A549 (cell line): ENCODE data around the gene GPR15LG.

Experiments used
- CHD2 ChIP-seq: fragments of 150-350 bp; IDR thresholded peaks from 2 replicates; pipeline ENCODE4 v1.6.1; 2014; ENCODE audit warnings: low read length; ENCODE audit not compliant: partially characterized antibody
- EHMT2 ChIP-seq: fragments of 200-600 bp; sonication (generic); IDR thresholded peaks from 2 replicates; pipeline ENCODE4 v1.6.1; 2016; ENCODE audit warnings: antibody characterized with exemption, low read depth, mild to moderate bottlenecking, moderate library complexity
- NR3C1 ChIP-seq: fragments of >200 bp; sonication (Bioruptor Twin); formaldehyde crosslinking; IDR thresholded peaks from 3 replicates; pipeline ENCODE4 v1.6.1; 2017
- POLR2A ChIP-seq: IDR thresholded peaks from 2 replicates; pipeline ENCODE4 v1.6.1; 2012; ENCODE audit warnings: mild to moderate bottlenecking, low read length
- RAD21 ChIP-seq, 2 experiments: fragments of >200 bp in 1 of 2; sonication (Bioruptor Twin) in 1 of 2; formaldehyde crosslinking in 1 of 2; IDR thresholded peaks in 1 of 2; conservative IDR thresholded peaks in 1 of 2; 2 replicates in 1 of 2; 3 replicates in 1 of 2; pipeline ENCODE4 v1.6.1; 2012 to 2018; ENCODE audit warnings: inconsistent platforms in 1 of 2
- RNF2 ChIP-seq: fragments of 200-600 bp; sonication (generic); IDR thresholded peaks from 2 replicates; pipeline ENCODE4 v1.6.1; 2016; ENCODE audit warnings: low read depth, mild to moderate bottlenecking, antibody characterized with exemption, moderate library complexity, borderline replicate concordance
- ZFP36 ChIP-seq: fragments of 450-650 bp; IDR thresholded peaks from 2 replicates; pipeline ENCODE4 v1.6.1; 2014; ENCODE audit warnings: borderline replicate concordance; ENCODE audit not compliant: partially characterized antibody
- TF ChIP-seq, protein P1 (sequence below): fragments of >200 bp; sonication (Bioruptor Twin); formaldehyde crosslinking; IDR thresholded peaks from 3 replicates; pipeline ENCODE4 v1.5.1; 2016
- TF ChIP-seq, protein P2 (sequence below): IDR thresholded peaks from 2 replicates; pipeline ENCODE4 v1.6.1; 2012
- TF ChIP-seq, protein P3 (sequence below): IDR thresholded peaks from 2 replicates; pipeline ENCODE4 v1.6.1; 2012
- TF ChIP-seq, protein P4 (sequence below): fragments of 200-600 bp; sonication (generic); IDR thresholded peaks from 2 replicates; pipeline ENCODE4 v1.6.1; 2016; ENCODE audit warnings: antibody characterized with exemption, mild to moderate bottlenecking, moderate library complexity

DNA sequence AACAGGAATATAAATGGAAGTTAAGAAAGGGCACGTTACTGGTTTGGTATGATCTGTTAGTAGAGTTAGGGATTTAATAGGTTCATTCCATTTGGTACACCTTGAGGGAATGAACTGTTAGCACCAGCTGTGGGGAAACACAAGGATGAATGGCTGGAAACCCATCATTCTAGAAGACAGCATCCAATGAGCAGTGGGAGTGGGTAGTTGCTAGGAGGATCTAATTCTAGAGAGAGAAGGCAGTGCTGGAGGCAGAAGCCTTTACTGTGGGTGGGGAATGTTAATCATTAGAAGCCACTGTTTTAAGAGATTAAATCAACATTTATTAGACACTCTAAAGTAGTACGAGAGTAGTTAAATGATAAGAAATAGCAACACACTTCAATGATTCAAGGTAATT lies 15.5 kb upstream of the GPR15LG start:
- TF ChIP-seq, protein P1, sequence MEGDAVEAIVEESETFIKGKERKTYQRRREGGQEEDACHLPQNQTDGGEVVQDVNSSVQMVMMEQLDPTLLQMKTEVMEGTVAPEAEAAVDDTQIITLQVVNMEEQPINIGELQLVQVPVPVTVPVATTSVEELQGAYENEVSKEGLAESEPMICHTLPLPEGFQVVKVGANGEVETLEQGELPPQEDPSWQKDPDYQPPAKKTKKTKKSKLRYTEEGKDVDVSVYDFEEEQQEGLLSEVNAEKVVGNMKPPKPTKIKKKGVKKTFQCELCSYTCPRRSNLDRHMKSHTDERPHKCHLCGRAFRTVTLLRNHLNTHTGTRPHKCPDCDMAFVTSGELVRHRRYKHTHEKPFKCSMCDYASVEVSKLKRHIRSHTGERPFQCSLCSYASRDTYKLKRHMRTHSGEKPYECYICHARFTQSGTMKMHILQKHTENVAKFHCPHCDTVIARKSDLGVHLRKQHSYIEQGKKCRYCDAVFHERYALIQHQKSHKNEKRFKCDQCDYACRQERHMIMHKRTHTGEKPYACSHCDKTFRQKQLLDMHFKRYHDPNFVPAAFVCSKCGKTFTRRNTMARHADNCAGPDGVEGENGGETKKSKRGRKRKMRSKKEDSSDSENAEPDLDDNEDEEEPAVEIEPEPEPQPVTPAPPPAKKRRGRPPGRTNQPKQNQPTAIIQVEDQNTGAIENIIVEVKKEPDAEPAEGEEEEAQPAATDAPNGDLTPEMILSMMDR = no peak
- TF ChIP-seq, protein P2, sequence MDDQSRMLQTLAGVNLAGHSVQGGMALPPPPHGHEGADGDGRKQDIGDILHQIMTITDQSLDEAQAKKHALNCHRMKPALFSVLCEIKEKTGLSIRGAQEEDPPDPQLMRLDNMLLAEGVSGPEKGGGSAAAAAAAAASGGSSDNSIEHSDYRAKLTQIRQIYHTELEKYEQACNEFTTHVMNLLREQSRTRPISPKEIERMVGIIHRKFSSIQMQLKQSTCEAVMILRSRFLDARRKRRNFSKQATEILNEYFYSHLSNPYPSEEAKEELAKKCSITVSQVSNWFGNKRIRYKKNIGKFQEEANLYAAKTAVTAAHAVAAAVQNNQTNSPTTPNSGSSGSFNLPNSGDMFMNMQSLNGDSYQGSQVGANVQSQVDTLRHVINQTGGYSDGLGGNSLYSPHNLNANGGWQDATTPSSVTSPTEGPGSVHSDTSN = no peak
- TF ChIP-seq, protein P3, sequence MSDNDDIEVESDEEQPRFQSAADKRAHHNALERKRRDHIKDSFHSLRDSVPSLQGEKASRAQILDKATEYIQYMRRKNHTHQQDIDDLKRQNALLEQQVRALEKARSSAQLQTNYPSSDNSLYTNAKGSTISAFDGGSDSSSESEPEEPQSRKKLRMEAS = no peak
- TF ChIP-seq RAD21 (conservative IDR thresholded peaks at IDR 0.05 in 1 of 2, IDR thresholded peaks at IDR 0.05 in 1 of 2) (no peak), POLR2A (no peak), CHD2 (no peak), EHMT2 (no peak), ZFP36 (no peak), NR3C1 (no peak), RNF2 (no peak)
- TF ChIP-seq, protein P4, sequence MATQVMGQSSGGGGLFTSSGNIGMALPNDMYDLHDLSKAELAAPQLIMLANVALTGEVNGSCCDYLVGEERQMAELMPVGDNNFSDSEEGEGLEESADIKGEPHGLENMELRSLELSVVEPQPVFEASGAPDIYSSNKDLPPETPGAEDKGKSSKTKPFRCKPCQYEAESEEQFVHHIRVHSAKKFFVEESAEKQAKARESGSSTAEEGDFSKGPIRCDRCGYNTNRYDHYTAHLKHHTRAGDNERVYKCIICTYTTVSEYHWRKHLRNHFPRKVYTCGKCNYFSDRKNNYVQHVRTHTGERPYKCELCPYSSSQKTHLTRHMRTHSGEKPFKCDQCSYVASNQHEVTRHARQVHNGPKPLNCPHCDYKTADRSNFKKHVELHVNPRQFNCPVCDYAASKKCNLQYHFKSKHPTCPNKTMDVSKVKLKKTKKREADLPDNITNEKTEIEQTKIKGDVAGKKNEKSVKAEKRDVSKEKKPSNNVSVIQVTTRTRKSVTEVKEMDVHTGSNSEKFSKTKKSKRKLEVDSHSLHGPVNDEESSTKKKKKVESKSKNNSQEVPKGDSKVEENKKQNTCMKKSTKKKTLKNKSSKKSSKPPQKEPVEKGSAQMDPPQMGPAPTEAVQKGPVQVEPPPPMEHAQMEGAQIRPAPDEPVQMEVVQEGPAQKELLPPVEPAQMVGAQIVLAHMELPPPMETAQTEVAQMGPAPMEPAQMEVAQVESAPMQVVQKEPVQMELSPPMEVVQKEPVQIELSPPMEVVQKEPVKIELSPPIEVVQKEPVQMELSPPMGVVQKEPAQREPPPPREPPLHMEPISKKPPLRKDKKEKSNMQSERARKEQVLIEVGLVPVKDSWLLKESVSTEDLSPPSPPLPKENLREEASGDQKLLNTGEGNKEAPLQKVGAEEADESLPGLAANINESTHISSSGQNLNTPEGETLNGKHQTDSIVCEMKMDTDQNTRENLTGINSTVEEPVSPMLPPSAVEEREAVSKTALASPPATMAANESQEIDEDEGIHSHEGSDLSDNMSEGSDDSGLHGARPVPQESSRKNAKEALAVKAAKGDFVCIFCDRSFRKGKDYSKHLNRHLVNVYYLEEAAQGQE = no peak
